OCI-LY3 (cell line): Measurements from ENCODE around the gene GLYATL3.

Source experiments
- H2AFZ ChIP-seq: fragments of 200-600, 300-600 bp; shearing (Covaris generic); 2 replicates; pipeline ENCODE4 v1.6.0; 2014; ENCODE audit warnings: antibody characterized with exemption, low read depth, low read length
- H3K27ac ChIP-seq: fragments of 200-600, 300-600 bp; sonication (generic); 2 replicates; pipeline ENCODE4 v1.5.1; 2014; ENCODE audit warnings: mild to moderate bottlenecking, low read length, moderate library complexity, mixed read lengths
- H3K27me3 ChIP-seq: fragments of 200-600, 300-600 bp; sonication (generic); 2 replicates; pipeline ENCODE4 v1.6.1; 2014; ENCODE audit warnings: low read depth, low read length, mixed read lengths
- H3K36me3 ChIP-seq: fragments of 200-600, 300-600 bp; sonication (generic); replicated peaks from 2 replicates; pipeline ENCODE3; 2014; ENCODE audit warnings: low read depth, low read length, mixed read lengths
- H3K4me1 ChIP-seq: fragments of 300-600, 200-600 bp; sonication (generic); 2 replicates; pipeline ENCODE4 v1.6.1; 2014; ENCODE audit warnings: low read length, mixed read lengths
- H3K4me2 ChIP-seq: fragments of 200-600, 300-600 bp; sonication (generic); 2 replicates; pipeline ENCODE4 v1.6.1; 2014; ENCODE audit warnings: low read length, mixed read lengths
- H3K4me3 ChIP-seq: fragments of 300-600, 200-600 bp; sonication (generic); 2 replicates; pipeline ENCODE4 v1.5.1; 2014; ENCODE audit warnings: antibody characterized with exemption, mild to moderate bottlenecking, low read length, moderate library complexity
- H3K79me2 ChIP-seq: fragments of 300-600, 200-600 bp; shearing (Covaris generic); 2 replicates; pipeline ENCODE4 v1.6.1; 2014; ENCODE audit warnings: mild to moderate bottlenecking, low read length, mixed read lengths
- H3K9ac ChIP-seq: fragments of 300-600, 200-600 bp; shearing (Covaris generic); 2 replicates; pipeline ENCODE4 v1.6.0; 2014; ENCODE audit warnings: mild to moderate bottlenecking, low read length, moderate library complexity
- H3K9me3 ChIP-seq: fragments of 200-600, 300-600 bp; shearing (Covaris generic); 2 replicates; pipeline ENCODE4 v1.6.1; 2014; ENCODE audit warnings: low read length, mixed read lengths; ENCODE audit not compliant: insufficient read depth
- H4K20me1 ChIP-seq: fragments of 200-600, 300-600 bp; sonication (generic); 2 replicates; pipeline ENCODE4 v1.6.1; 2016; ENCODE audit warnings: low read length, mixed read lengths; ENCODE audit not compliant: insufficient read depth
- CTCF ChIP-seq: fragments of 200-600, 300-600 bp; sonication (generic); IDR thresholded peaks from 2 replicates; pipeline ENCODE4 v1.5.1; 2014; ENCODE audit warnings: antibody characterized with exemption, low read length, low read depth
- EZH2phosphoT487 ChIP-seq: fragments of 200-600 bp; shearing (Covaris generic); IDR thresholded peaks from 2 replicates; pipeline ENCODE4 v1.6.1; 2018; ENCODE audit warnings: antibody characterized with exemption, mixed run types, low read depth

The GLYATL3 gene

GRCh38 chr6:49565261-49565660 lies 65.5 kb downstream of the GLYATL3 start:
- H3K4me1 ChIP-seq = no peaks in the 10 kb centered on the region
- H3K36me3 ChIP-seq = no peaks in the 10 kb centered on the region
- no peaks in the 10 kb centered on the region for H3K27me3 ChIP-seq
- H3K4me2 ChIP-seq = no peak overlapping the region
- no peaks in the 10 kb centered on the region for H3K9me3 ChIP-seq
- no peaks in the 10 kb centered on the region for H3K79me2 ChIP-seq
- H2AFZ ChIP-seq = no peak overlapping the region
- TF ChIP-seq EZH2phosphoT487 = no peak
- TF ChIP-seq CTCF = no peak
- H3K4me3 ChIP-seq = no peak overlapping the region
- no peaks in the 10 kb centered on the region for H4K20me1 ChIP-seq
- no peak overlapping the region for H3K27ac ChIP-seq
- no peak overlapping the region for H3K9ac ChIP-seq

- Histone ChIP-seq H3K4me1 (no peaks in the 10 kb centered on the region), H3K9ac (no peak overlapping the region), H3K79me2 (no peaks in the 10 kb centered on the region), H4K20me1 (no peaks in the 10 kb centered on the region), H3K36me3 (no peaks in the 10 kb centered on the region), H3K9me3 (no peaks in the 10 kb centered on the region), H3K4me2 (no peak overlapping the region), H3K27ac (no peak overlapping the region), H3K4me3 (no peak overlapping the region), H2AFZ (no peak overlapping the region), H3K27me3 (no peaks in the 10 kb centered on the region)
- TF ChIP-seq EZH2phosphoT487 (no peak), CTCF (no peak)
Observed at GRCh38 chr6:49565855-49566254, 66.1 kb downstream of the GLYATL3 start.

GRCh38 chr6:49570474-49571079 lies 70.9 kb downstream of the GLYATL3 start:
- no peak overlapping the region for H3K9ac ChIP-seq
- H3K27ac ChIP-seq = no peak overlapping the region
- H3K4me2 ChIP-seq = no peak overlapping the region
- no peaks in the 10 kb centered on the region for H3K27me3 ChIP-seq
- no peak; the same call in 1 of the 2 replicates for TF ChIP-seq CTCF
- no peak for TF ChIP-seq EZH2phosphoT487
- H4K20me1 ChIP-seq = no peaks in the 10 kb centered on the region
- no peaks in the 10 kb centered on the region for H3K9me3 ChIP-seq
- H3K36me3 ChIP-seq = no peaks in the 10 kb centered on the region
- H3K4me1 ChIP-seq = no peaks in the 10 kb centered on the region
- no peaks in the 10 kb centered on the region for H3K79me2 ChIP-seq
- H3K4me3 ChIP-seq = no peak overlapping the region
- H2AFZ ChIP-seq = 0 out of 2 replicates have a peak overlapping the region, but pooled peaks have one; percentile 27

- Histone ChIP-seq H3K27me3 (no peaks in the 10 kb centered on the region), H3K4me1 (no peaks in the 10 kb centered on the region), H3K9ac (no peak overlapping the region), H3K4me3 (no peak overlapping the region), H4K20me1 (no peaks in the 10 kb centered on the region), H3K79me2 (no peaks in the 10 kb centered on the region), H3K9me3 (peaks cover 9% of the 10 kb centered on the region; the same call in 1 of the 2 replicates), H2AFZ (no peak overlapping the region), H3K4me2 (no peak overlapping the region), H3K36me3 (no peaks in the 10 kb centered on the region), H3K27ac (no peak overlapping the region)
- no peak for TF ChIP-seq CTCF
- TF ChIP-seq EZH2phosphoT487 = no peak
Observed at GRCh38 chr6:49576618-49577017, 76.9 kb downstream of the GLYATL3 start.
